IMR-90 (cell line): ENCODE measurements around the gene CAMTA1. TPM values are rescaled to one million over a fixed set of nuclear protein-coding genes. Genes with fewer than 3 reads are reported as not detected.

Source experiments
- ATAC-seq: fragments of 200-7000 bp; cut with Tn5 transposase; 2 replicates; pipeline ENCODE4 v1.9.1; 2020; ENCODE audit warnings: low read depth, mild to moderate bottlenecking, moderate library complexity
- BruUV-seq: library from RNA; stranded (reverse); fragments of 400-500 nt; replicated peaks from 2 replicates; lab custom pipeline; 2021; lab: Mats Ljungman, UMichigan
- CTCF ChIA-PET: fragments of 300-600 bp; formaldehyde crosslinking; extraction: SDS; loops from one replicate; lab custom pipeline; 2021; ENCODE audit warnings: antibody characterized with exemption; lab: Yijun Ruan, JAX
- POLR2A ChIA-PET: fragments of 300-600 bp; sonication (Branson Sonifier 250); formaldehyde crosslinking; loops from one replicate; lab custom pipeline; 2022; ENCODE audit warnings: antibody characterized with exemption; ENCODE audit not compliant: unreplicated experiment; lab: Charles Lee
- DNase-seq: peaks from one replicate; pipeline ENCODE4 v3.0.0; 2013
- H2AFZ ChIP-seq: replicated peaks from 2 replicates; pipeline ENCODE3; 2013; ENCODE audit warnings: low read length, mild to moderate bottlenecking; ENCODE audit not compliant: poor library complexity
- H2AK5ac ChIP-seq: 2 replicates; pipeline ENCODE4 v1.6.1; 2013; ENCODE audit warnings: low read depth, low read length, inconsistent platforms
- H2AK9ac ChIP-seq: replicated peaks from 2 replicates; pipeline ENCODE3; 2013; ENCODE audit warnings: mild to moderate bottlenecking, low read depth, low read length, moderate library complexity; ENCODE audit not compliant: poor library complexity
- H2BK120ac ChIP-seq: 2 replicates; pipeline ENCODE4 v1.6.1; 2013; ENCODE audit warnings: low read depth, low read length, inconsistent platforms
- H2BK15ac ChIP-seq: 3 replicates; pipeline ENCODE4 v1.6.1; 2013; ENCODE audit warnings: low read depth, low read length, inconsistent platforms
- H2BK20ac ChIP-seq: 2 replicates; pipeline ENCODE4 v1.6.1; 2013; ENCODE audit warnings: low read depth, mild to moderate bottlenecking, inconsistent platforms, low read length, moderate library complexity
- H2BK5ac ChIP-seq: 2 replicates; pipeline ENCODE4 v1.6.1; 2013; ENCODE audit warnings: mild to moderate bottlenecking, low read depth, low read length, inconsistent platforms; ENCODE audit not compliant: poor library complexity, severe bottlenecking
- H3K14ac ChIP-seq: replicated peaks from 2 replicates; pipeline ENCODE4 v1.6.1; 2013; ENCODE audit warnings: low read depth, low read length, inconsistent platforms
- H3K18ac ChIP-seq: 2 replicates; pipeline ENCODE4 v1.6.1; 2013; ENCODE audit warnings: low read depth, low read length, control low read depth
- H3K23ac ChIP-seq: 2 replicates; pipeline ENCODE4 v1.6.1; 2013; ENCODE audit warnings: low read depth, low read length, inconsistent platforms
- H3K27ac ChIP-seq: 2 replicates; pipeline ENCODE4 v1.5.1; 2013; ENCODE audit warnings: mild to moderate bottlenecking, control low read depth, low read length; ENCODE audit not compliant: insufficient read depth
- H3K27me3 ChIP-seq: 2 replicates; pipeline ENCODE4 v1.6.1; 2013; ENCODE audit warnings: low read length; ENCODE audit not compliant: control insufficient read depth, insufficient read depth
- H3K36me3 ChIP-seq: 2 replicates; pipeline ENCODE4 v1.6.1; 2013; ENCODE audit warnings: low read length, mixed read lengths; ENCODE audit not compliant: control insufficient read depth, insufficient read depth
- H3K4ac ChIP-seq: 2 replicates; pipeline ENCODE4 v1.6.1; 2013; ENCODE audit warnings: low read depth, low read length, inconsistent platforms
- H3K4me1 ChIP-seq: 2 replicates; pipeline ENCODE4 v1.6.1; 2013; ENCODE audit warnings: low read length, mixed read lengths; ENCODE audit not compliant: control insufficient read depth, insufficient read depth
- H3K4me2 ChIP-seq: 2 replicates; pipeline ENCODE4 v1.6.1; 2013; ENCODE audit warnings: low read depth, mild to moderate bottlenecking, control low read depth, low read length, moderate library complexity
- H3K4me3 ChIP-seq: 2 replicates; pipeline ENCODE4 v1.5.1; 2013; ENCODE audit warnings: low read depth, mild to moderate bottlenecking, control low read depth, low read length, moderate library complexity; ENCODE audit not compliant: insufficient read depth
- H3K56ac ChIP-seq: 2 replicates; pipeline ENCODE4 v1.6.1; 2013; ENCODE audit warnings: low read length, inconsistent platforms; ENCODE audit not compliant: insufficient read depth; ENCODE audit errors: extremely low read depth
- H3K79me1 ChIP-seq, 2 experiments: 2 replicates each; pipeline ENCODE4 v1.6.1; 2013; ENCODE audit warnings: low read length in 2 of 2, inconsistent platforms in 1 of 2, low read depth in 1 of 2
- H3K9ac ChIP-seq: 2 replicates; pipeline ENCODE4 v1.6.1; 2013; ENCODE audit warnings: low read depth, low read length, control low read depth
- H3K9me1 ChIP-seq: 2 replicates; pipeline ENCODE4 v1.6.1; 2013; ENCODE audit warnings: low read length, inconsistent platforms; ENCODE audit not compliant: insufficient read depth
- H3K9me3 ChIP-seq: 2 replicates; pipeline ENCODE4 v1.6.1; 2013; ENCODE audit warnings: low read length; ENCODE audit not compliant: control insufficient read depth, insufficient read depth
- H4K20me1 ChIP-seq: 2 replicates; pipeline ENCODE4 v1.6.1; 2013; ENCODE audit warnings: low read length, inconsistent platforms; ENCODE audit not compliant: insufficient read depth
- H4K5ac ChIP-seq: 2 replicates; pipeline ENCODE4 v1.6.1; 2013; ENCODE audit warnings: mild to moderate bottlenecking, low read depth, low read length, control low read depth
- H4K8ac ChIP-seq, 2 experiments: 2 replicates each; pipeline ENCODE4 v1.6.1; 2013; ENCODE audit warnings: low read depth in 2 of 2, low read length in 2 of 2, control low read depth in 1 of 2, inconsistent platforms in 1 of 2
- H4K91ac ChIP-seq: 2 replicates; pipeline ENCODE4 v1.6.1; 2013; ENCODE audit warnings: low read depth, low read length, inconsistent platforms; ENCODE audit not compliant: insufficient read depth
- BHLHE40 ChIP-seq: fragments of 150-350 bp; IDR thresholded peaks from 2 replicates; pipeline ENCODE4 v1.6.1; 2016; ENCODE audit warnings: mild to moderate bottlenecking, low read depth, low read length
- FOS ChIP-seq: fragments of 150-350 bp; IDR thresholded peaks from 2 replicates; pipeline ENCODE4 v1.6.1; 2016; ENCODE audit warnings: low read depth, low read length
- MAFK ChIP-seq: IDR thresholded peaks from 2 replicates; pipeline ENCODE4 v1.6.1; 2012; ENCODE audit warnings: low read depth, low read length, improper control_type of control experiment
- MXI1 ChIP-seq: IDR thresholded peaks from 2 replicates; pipeline ENCODE4 v1.6.1; 2012; ENCODE audit warnings: low read depth, mild to moderate bottlenecking, low read length, moderate library complexity, borderline replicate concordance
- NFE2L2 ChIP-seq: fragments of 150-350 bp; IDR thresholded peaks from 2 replicates; pipeline ENCODE4 v1.6.1; 2016; ENCODE audit warnings: low read depth, mild to moderate bottlenecking, low read length
- POLR2A ChIP-seq: IDR thresholded peaks from 2 replicates; pipeline ENCODE4 v1.6.1; 2012; ENCODE audit warnings: mild to moderate bottlenecking, low read depth, low read length
- dilution Hi-C: fragments of 300-500 bp; cut with HindIII; formaldehyde crosslinking; loops from one replicate; pipeline ENCODE4 v1.14.3; 2018; ENCODE audit warnings: low sequenced_read_pairs; ENCODE audit not compliant: unreplicated experiment
- in situ Hi-C: fragments of 300-500 bp; cut with MboI; formaldehyde crosslinking; loops from 3 replicates; pipeline ENCODE4 v1.14.3; 2019; ENCODE audit warnings: low sequenced_read_pairs, inconsistent platforms, mixed read lengths
- intact Hi-C: fragments of 100-400 bp; cut with micrococcal nuclease; formaldehyde crosslinking; loops from 2 replicates; pipeline ENCODE4 v1.10.0; 2022
- polyA plus RNA-seq, 3 experiments: library from polyadenylated mRNA; depleted of rRNA; stranded (reverse); fragments of >200 nt; gene quantifications; 2 replicates each; pipeline ENCODE4 v1.2.3, GENCODE V29; 2012; ENCODE audit warnings: low replicate concordance in 1 of 3
- total RNA-seq: library from RNA; depleted of rRNA; stranded (reverse); fragments of >200 nt; gene quantifications from 2 replicates; pipeline ENCODE4 v1.2.3, GENCODE V29; 2012

CAMTA1 gene
- total and polyA plus RNA-seq, 2 of the 4 experiments (the other 2 are of a cell fraction), result 35.5 to 74.3 TPM

DNA sequence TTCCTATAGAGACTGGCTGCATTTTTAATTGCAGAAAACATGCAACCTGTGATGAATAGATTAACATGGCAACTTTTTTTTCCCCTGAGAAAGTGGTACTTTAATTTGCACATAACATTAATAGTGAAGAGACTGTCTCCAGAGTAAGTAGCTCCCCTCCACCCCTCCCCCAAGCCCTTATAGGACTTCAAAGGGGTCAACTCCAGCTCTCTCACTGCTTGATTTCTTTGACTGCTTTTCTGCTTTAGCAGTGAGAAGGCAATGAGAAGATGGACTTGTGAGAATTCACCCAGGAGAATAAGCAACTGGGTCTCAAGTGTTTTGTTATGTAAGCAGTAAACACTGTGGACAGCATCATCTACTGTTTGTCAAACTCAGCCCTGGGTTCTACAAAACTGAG lies 355.0 kb downstream of the CAMTA1 start:
- no peak overlapping the region for H3K4me3 ChIP-seq
- H3K4ac ChIP-seq, result no peak overlapping the region
- no peak for DNase-seq
- dilution Hi-C loops (no loop called here), in situ Hi-C loops (no loop called here), intact Hi-C loops (no loop called here)
- no peak for ATAC-seq
- no TSS peak for BruUV-seq
- peaks cover 24% of the 10 kb centered on the region for H3K27me3 ChIP-seq
- no peak overlapping the region for H2AK5ac ChIP-seq
- H4K5ac ChIP-seq, result no peak overlapping the region
- H4K20me1 ChIP-seq, result no peaks in the 10 kb centered on the region
- H4K91ac ChIP-seq, result no peak overlapping the region
- H3K9me3 ChIP-seq, result no peaks in the 10 kb centered on the region
- H4K8ac ChIP-seq, result no peak overlapping the region
- H2BK15ac ChIP-seq, result no peak overlapping the region
- no peak overlapping the region for H3K18ac ChIP-seq
- H2BK5ac ChIP-seq, result no peak overlapping the region
- CTCF ChIA-PET, result no interaction called here
- no peak overlapping the region for H3K9ac ChIP-seq
- H2BK20ac ChIP-seq, result no peak overlapping the region
- H2BK120ac ChIP-seq, result no peak overlapping the region
- H3K27ac ChIP-seq, result no peak overlapping the region
- no peak overlapping the region for H2AK9ac ChIP-seq
- TF ChIP-seq POLR2A, result no peak
- TF ChIP-seq NFE2L2, result no peak
- no peak for TF ChIP-seq FOS
- no peak for TF ChIP-seq MXI1
- TF ChIP-seq BHLHE40, result no peak
- TF ChIP-seq MAFK, result no peak
- no peaks in the 10 kb centered on the region for H3K36me3 ChIP-seq
- H3K79me1 ChIP-seq, result no peaks in the 10 kb centered on the region
- no peak overlapping the region for H3K14ac ChIP-seq
- H3K4me2 ChIP-seq, result no peak overlapping the region
- no peak overlapping the region for H3K23ac ChIP-seq
- no peak overlapping the region for H2AFZ ChIP-seq
- H3K4me1 ChIP-seq, result no peaks in the 10 kb centered on the region
- H3K56ac ChIP-seq, result no peak overlapping the region
- H3K9me1 ChIP-seq, result no peaks in the 10 kb centered on the region
- POLR2A ChIA-PET, result no interaction called here
